GM18511 (cell line): Measurements from ENCODE around the gene IYD.
A peak's percentile ranks its signal among the peaks of the same experiment; 100 is the strongest.

Source experiments
- ATAC-seq: cut with Tn5 transposase; IDR thresholded peaks from one replicate; pipeline ENCODE4 v1.9.1; 2021; ENCODE audit warnings: mild to moderate bottlenecking, moderate library complexity; ENCODE audit not compliant: unreplicated experiment

IYD gene

DNA sequence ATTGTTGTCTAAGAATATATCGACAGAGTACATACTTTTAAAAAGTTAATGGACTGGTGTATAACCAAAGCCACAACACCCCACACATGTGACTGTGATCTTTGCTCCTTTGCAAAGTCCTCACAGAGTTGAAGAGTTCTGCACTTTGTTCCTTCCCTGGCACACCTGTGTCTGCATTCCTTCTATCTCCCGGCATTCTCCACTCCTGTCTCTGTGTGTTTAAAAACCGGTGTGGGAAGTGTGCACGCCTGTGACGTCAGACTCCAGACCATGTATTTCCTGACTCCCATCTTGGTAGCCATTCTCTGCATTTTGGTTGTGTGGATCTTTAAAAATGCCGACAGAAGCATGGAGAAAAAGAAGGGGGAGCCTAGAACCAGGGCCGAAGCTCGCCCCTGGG lies at the start of gene IYD:
TSS of gene IYD (plus strand) at position 251 of the 400 bp plus-strand sequence. CDS start at position 271, 20 bp downstream.
- no peak for ATAC-seq

GRCh38 chr6:150319924-150320323 lies 48.9 kb upstream of the IYD start:
- no peak for ATAC-seq

DNA sequence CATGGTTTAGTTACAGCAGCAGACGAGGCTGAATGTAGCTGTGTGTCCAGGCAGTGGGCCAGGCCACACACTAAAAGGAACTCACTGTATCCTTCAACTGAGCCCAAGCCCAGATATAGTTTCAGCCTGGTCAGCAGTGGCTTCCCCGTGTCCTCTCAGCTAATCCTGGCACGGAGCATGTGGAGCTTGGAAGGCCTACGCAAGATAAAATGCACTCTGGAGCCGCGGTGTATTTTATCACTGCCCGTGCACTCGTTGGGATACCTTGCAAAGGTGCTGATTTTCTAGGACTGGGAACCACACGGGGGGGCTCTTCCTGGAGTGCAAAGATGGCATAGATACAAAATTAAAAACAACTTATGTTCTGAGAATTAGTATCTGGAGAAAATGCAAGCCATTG lies 48.4 kb upstream of the IYD start:
- ATAC-seq, result no peak

DNA sequence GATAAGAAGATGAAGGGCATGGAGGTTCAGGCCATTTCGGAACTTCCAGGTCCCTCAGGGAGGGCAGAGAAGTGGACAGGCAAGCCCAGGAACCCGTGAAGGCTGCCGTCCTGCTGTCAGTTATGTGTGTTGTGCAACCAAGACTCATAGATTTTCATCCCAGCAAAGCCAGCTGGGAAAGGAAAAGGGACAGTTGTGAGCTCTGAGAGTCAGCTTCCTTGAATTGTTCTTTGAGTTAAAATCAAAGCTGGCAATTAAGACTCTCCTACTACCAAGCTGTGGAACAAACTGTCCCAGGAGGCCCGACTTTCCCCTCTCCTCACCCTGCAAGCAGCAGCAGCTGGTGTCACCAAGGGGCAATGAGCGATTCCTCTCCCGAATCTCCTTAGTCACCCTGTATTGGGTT lies 46.3 kb upstream of the IYD start:
- ATAC-seq, result no peak

GRCh38 chr6:150323205-150323604 lies 45.6 kb upstream of the IYD start:
- no peak for ATAC-seq

GRCh38 chr6:150324044-150324443 lies 44.8 kb upstream of the IYD start:
- no peak for ATAC-seq

- ATAC-seq, result no peak
These were observed 43.6 kb upstream of the IYD start for GRCh38 chr6:150325066-150325772.

DNA sequence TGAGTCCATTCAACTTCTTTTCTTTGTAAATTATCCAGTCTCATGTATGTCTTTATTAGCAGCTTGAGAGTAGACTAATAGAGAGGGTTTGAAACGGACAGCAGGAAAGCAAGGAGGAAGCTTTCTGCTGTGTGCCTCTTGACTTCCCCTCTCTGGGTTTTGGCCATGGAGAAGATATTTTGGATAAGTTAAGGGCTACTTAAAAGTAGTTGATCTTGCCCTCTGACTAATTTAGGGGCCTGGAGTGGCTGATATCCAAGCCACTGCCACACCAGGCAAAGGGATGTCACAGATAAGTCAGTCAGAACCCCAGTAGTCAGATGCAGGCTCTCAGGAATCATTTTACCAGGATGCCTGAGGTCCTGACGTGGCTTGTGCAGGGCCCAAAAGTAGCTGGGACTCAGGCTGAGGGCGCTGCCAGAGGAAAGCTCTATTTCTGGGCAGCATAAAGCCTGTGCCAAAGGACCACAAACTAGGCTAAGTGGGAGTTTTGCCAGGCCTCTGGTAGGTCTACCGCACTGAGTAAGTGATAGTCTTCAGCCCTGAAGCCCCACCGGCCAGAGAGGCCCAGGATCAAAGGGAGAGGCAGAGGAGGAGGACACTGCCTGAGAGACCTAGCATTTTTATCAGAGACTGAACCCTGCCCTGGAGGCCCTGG lies 41.6 kb upstream of the IYD start:
- ATAC-seq, result no peak

GRCh38 chr6:150328744-150329405 lies 39.9 kb upstream of the IYD start:
- ATAC-seq, result no peak

DNA sequence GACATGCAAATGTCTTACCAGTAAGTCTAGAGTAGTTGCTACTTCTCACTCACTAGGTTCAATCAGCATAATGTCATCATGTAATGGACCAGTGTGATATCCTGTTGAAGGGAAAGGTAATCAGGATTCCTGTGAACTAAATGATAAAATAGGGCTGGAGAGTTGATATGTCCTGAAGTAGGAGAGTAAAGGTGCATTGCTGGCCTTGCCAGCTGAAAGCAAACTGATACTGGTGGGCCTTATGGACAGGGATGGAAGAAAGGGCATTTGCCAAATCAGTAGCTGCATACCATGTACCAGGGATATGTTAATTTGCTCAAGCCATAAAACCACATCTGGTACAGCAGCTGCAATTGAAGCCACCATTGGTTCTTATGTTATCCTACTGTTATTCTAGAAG lies 37.5 kb upstream of the IYD start:
- ATAC-seq, result no peak

DNA sequence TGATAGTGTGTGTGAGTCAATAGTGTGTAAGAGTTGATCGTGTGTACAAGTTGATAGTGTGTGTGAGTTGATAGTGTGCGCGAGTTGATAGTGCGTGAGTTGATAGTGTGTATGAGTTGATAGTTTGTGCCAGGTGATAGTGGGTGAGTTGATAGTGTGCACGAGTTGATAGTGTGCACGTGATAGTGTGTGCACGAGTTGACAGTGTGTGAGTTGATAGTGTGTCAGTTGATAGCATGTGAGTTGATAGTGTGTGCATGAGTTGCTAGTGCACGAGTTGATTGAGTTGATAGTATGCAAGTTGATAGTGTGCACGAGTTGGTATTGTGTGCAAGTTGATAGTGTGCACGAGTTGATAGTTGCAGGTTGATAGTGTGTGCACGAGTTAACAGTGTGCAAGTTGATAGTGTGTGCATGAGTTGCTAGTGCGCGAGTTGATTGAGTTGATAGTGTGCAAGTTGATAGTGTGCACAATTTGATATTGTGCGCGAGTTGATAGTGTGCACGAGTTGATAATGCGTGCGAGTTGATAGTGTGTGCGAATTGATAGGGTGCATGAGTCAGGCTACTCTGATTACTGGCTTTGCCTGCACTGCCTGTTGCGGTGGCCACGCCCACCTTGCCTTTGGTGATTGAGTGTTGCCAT lies 35.8 kb upstream of the IYD start:
- ATAC-seq, result no peak

DNA sequence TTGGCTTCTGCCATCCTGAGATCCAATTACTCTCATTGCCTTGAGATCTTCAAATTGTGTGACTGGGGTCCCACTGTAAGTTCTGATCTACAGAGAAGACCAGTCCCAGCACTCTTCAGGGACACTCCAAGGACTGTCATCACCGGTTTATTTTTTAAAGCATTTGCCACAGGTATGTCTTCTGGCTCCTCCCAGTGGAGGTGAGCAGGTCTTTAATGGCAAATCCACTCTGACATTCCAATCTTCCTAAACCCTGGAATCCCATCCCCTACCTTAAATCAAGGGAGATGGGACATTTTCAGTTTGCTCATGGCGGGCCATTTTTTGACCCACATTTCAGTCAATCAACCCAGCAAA lies 35.2 kb upstream of the IYD start:
- ATAC-seq, result no peak

- no peak for ATAC-seq
These were observed 33.7 kb upstream of the IYD start for GRCh38 chr6:150334790-150335783.

GRCh38 chr6:150336299-150336698 lies 32.5 kb upstream of the IYD start:
- ATAC-seq, result peak; percentile 56

DNA sequence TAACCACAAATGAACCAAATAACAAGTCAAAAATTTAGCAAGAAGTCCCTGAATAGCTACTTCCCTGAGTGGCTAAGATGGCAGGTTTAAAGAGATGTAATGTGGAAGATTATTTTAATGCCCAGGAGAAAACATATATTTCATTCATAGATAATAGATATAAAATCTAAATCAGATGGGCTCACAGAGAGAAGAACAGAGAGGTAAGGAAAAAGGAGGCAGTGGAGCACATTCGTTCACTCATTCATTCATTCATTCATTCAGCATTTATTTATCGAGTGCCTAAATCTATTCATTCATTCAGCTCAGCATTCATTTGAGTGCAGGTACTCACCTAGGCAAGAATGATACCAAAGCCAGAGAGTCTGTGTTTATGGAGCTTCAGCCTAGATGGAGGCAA lies 32.1 kb upstream of the IYD start:
- ATAC-seq, result no peak

DNA sequence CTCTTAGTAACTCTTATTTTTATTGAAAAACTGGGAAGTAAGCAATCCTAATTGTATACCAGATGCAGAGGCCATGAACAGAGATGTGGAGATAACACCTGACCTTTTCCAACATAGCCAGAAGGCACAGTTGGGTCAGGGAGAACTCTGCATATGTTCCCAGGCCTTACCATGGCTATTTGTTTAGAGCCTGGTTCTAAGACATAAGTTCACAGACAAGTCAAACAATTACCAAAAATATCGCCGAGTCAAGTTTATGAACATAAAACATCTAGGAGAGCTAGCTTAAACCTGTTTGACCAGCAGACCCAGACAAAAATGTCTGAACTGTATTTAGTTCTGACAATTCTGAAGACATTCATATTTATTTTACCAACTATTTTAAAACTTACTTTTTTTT lies 26.7 kb upstream of the IYD start:
- ATAC-seq, result no peak

- no peak for ATAC-seq
These were observed 25.4 kb upstream of the IYD start for GRCh38 chr6:150343434-150343833.

DNA sequence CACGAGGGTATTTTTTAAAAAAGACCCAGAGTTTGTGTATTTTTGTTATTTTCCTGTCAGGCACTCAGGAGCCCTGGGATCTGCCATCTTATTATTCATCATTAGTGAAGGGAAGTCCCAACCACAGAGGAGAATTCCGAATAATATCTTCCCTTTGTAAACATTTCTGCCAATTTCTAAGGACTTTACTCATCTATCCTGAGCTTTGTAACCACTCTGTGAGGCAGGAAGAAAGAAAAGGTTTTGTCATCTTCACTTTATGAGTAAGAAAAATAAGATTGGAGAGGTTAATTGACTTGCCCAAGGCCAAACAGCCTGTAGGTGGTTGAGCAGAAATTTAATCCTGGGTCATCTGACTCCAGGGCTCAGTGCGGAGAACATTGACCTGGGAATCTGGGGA lies 23.0 kb upstream of the IYD start:
- no peak for ATAC-seq

DNA sequence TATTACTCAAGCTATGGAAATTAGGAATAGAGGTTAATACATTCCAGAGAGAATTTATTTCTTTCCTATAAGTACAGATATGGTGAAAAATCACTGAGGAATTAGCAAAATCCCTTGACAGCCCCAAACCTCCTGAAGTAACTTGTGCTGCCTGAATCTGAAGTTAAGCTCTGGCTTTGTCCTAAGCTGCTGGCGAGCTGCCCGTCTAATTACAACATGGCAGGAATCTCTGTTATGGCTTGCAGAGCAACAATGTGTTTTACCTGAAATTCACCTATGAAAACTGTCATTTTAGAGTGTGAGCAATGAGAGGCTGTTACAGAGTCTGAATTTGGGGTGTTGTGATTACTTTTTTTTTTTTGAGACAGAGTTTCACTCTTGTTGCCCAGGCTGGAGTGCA lies 22.5 kb upstream of the IYD start:
- no peak for ATAC-seq

DNA sequence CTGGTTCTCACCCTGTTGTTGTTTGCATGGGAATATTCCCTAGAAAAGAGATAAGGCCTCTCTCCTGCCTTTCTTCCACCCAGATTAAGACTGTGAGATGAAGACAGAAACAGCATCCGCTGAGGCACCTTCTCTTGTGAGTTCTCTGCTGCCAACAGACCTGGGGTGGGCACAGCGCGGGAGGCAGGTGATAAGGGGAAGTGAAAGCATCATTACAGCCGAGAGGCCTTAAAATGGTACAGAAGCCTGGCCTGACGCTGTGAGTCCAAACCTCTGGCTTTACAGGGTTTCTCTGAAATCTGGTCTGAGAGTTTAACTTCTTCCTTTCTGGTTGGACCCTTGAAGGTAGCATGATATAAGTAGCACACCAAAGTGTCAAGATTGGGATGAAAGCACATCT lies 21.0 kb upstream of the IYD start:
- no peak for ATAC-seq

DNA sequence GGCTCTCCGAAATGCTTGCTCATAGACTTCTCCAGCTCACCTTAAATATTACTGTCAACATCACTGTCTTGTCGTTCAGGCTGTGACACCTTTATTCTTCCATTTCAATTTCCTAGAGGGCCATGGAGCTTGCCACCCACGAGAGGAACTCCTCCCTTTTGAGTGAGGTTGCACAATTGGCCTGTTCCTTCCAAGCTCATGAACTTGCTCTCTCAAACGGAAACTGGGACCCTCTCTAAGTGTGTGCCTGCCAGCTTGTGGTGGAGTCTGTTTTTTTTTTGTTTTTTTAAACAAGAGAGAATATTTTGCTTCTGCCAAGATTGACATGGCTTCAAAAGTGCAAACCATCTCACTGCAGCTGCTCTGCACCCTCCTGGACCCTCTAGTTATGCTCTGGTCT lies 19.3 kb upstream of the IYD start:
- no peak for ATAC-seq
